ENCODE results near the gene FGD3.
"Not testable (repeated sequence)": the region's sequence is repeated elsewhere in the genome, so short reads cannot be mapped to it uniquely, and the experiment has no call there.

FGD3 gene

GRCh38 chr9:92974761-92975755 is 27.7 kb downstream of the FGD3 start:
- DNase-seq (ENCODE audit: low read depth): no peak

- DNase-seq (ENCODE audit: low read depth): no peak
These were observed 29.1 kb downstream of the FGD3 start for GRCh38 chr9:92976431-92976830.

GRCh38 chr9:92977279-92977678 is 30.0 kb downstream of the FGD3 start:
- DNase-seq (ENCODE audit: low read depth): no peak

- no peak for DNase-seq (ENCODE audit: low read depth)
These were observed 31.1 kb downstream of the FGD3 start for GRCh38 chr9:92978345-92978875.

GRCh38 chr9:92979283-92980056 is 32.1 kb downstream of the FGD3 start:
- DNase-seq (ENCODE audit: low read depth): no peak

GRCh38 chr9:92980085-92980745 is 32.9 kb downstream of the FGD3 start:
- DNase-seq (ENCODE audit: low read depth): no peak

GRCh38 chr9:92982130-92982529 is 34.8 kb downstream of the FGD3 start:
- no peak for DNase-seq (ENCODE audit: low read depth)

GRCh38 chr9:92983984-92984589 is 36.8 kb downstream of the FGD3 start:
- no peak for DNase-seq (ENCODE audit: low read depth)

- no peak for DNase-seq (ENCODE audit: low read depth)
These were observed 37.7 kb downstream of the FGD3 start for GRCh38 chr9:92984976-92985375.

- DNase-seq (ENCODE audit: low read depth): no peak
These were observed 39.1 kb downstream of the FGD3 start for GRCh38 chr9:92986176-92987119.

GRCh38 chr9:92988215-92988768 is 41.0 kb downstream of the FGD3 start:
- no peak for DNase-seq (ENCODE audit: low read depth)

GRCh38 chr9:92989561-92989960 is 42.2 kb downstream of the FGD3 start:
- DNase-seq (ENCODE audit: low read depth): no peak

GRCh38 chr9:92990461-92990860 is 43.1 kb downstream of the FGD3 start:
- no peak for DNase-seq (ENCODE audit: low read depth)

- DNase-seq (ENCODE audit: low read depth): no peak
These were observed 45.2 kb downstream of the FGD3 start for GRCh38 chr9:92992549-92992948.

- not testable (repeated sequence) for DNase-seq (ENCODE audit: low read depth)
These were observed 51.5 kb downstream of the FGD3 start for GRCh38 chr9:92998871-92999270.

GRCh38 chr9:93001031-93001430 is 53.7 kb downstream of the FGD3 start:
- no peak for DNase-seq (ENCODE audit: low read depth)

GRCh38 chr9:93002700-93003099 is 55.4 kb downstream of the FGD3 start:
- no peak for DNase-seq (ENCODE audit: low read depth)

- DNase-seq (ENCODE audit: low read depth): peak; percentile 31
These were observed 56.5 kb downstream of the FGD3 start for GRCh38 chr9:93003552-93004407.

GRCh38 chr9:93004561-93004960 is 57.2 kb downstream of the FGD3 start:
- no peak for DNase-seq (ENCODE audit: low read depth)
